GM23338 (cell line): ENCODE results near the gene INPP5A. TPM values are rescaled to one million over a fixed set of nuclear protein-coding genes. Genes with fewer than 3 reads are reported as not detected.

Experiments used
- ATAC-seq: fragments of 200-7000 bp; cut with Tn5 transposase; 3 replicates; pipeline ENCODE4 v1.9.1; 2020
- DNase-seq: peaks from one replicate; pipeline ENCODE4 v3.0.0-alpha.2; 2015; ENCODE audit warnings: low spot score
- H2AFZ ChIP-seq: fragments of 200-600 bp; sonication (generic); 2 replicates; pipeline ENCODE4 v1.8.0; 2016; ENCODE audit warnings: antibody characterized with exemption, mild to moderate bottlenecking, moderate library complexity
- H3F3A ChIP-seq: fragments of 200-600 bp; sonication (generic); replicated peaks from 2 replicates; pipeline ENCODE4 v1.8.0; 2017; ENCODE audit warnings: antibody characterized with exemption, mixed run types, low read depth
- H3K27ac ChIP-seq: fragments of 200-600 bp; sonication (generic); 2 replicates; pipeline ENCODE4 v1.6.1; 2016; ENCODE audit warnings: low read depth
- H3K27me3 ChIP-seq: fragments of 200-600 bp; sonication (generic); 2 replicates; pipeline ENCODE4 v1.8.0; 2016; ENCODE audit warnings: mild to moderate bottlenecking, mixed run types, moderate library complexity; ENCODE audit not compliant: insufficient read depth
- H3K36me3 ChIP-seq: fragments of 200-600 bp; sonication (generic); 2 replicates; pipeline ENCODE4 v1.8.0; 2016; ENCODE audit warnings: mild to moderate bottlenecking; ENCODE audit not compliant: insufficient read depth
- H3K4me1 ChIP-seq: fragments of 200-600 bp; sonication (generic); 2 replicates; pipeline ENCODE4 v1.8.0; 2016; ENCODE audit warnings: mild to moderate bottlenecking, moderate library complexity; ENCODE audit not compliant: insufficient read depth
- H3K4me2 ChIP-seq: fragments of 200-600 bp; sonication (generic); 2 replicates; pipeline ENCODE4 v1.7.1; 2017; ENCODE audit warnings: mixed run types
- H3K4me3 ChIP-seq: fragments of 200-600 bp; sonication (generic); 2 replicates; pipeline ENCODE4 v1.6.1; 2016; ENCODE audit warnings: mixed run types
- H3K79me2 ChIP-seq: fragments of 200-600 bp; sonication (generic); replicated peaks from 2 replicates; pipeline ENCODE4 v1.8.0; 2017; ENCODE audit warnings: mild to moderate bottlenecking; ENCODE audit not compliant: insufficient read depth
- H3K9me2 ChIP-seq: fragments of 200-600 bp; sonication (generic); 2 replicates; pipeline ENCODE4 v1.8.0; 2017; ENCODE audit not compliant: insufficient read depth
- H4K20me1 ChIP-seq: fragments of 200-600 bp; sonication (generic); replicated peaks from 2 replicates; pipeline ENCODE4 v1.8.0; 2017; ENCODE audit warnings: mild to moderate bottlenecking; ENCODE audit not compliant: insufficient read depth
- H3K27ac Mint-ChIP-seq: 2 replicates; pipeline ENCODE4 v1.8.0; 2020; ENCODE audit warnings: inconsistent platforms, mild to moderate bottlenecking, moderate library complexity, mixed read lengths
- H3K27me3 Mint-ChIP-seq: 3 replicates; pipeline ENCODE4 v1.8.0; 2022; ENCODE audit warnings: low read depth, mild to moderate bottlenecking, moderate library complexity, mixed read lengths, inconsistent platforms; ENCODE audit not compliant: insufficient read depth, poor library complexity
- H3K36me3 Mint-ChIP-seq: 3 replicates; pipeline ENCODE4 v1.8.0; 2021; ENCODE audit warnings: low read depth, mild to moderate bottlenecking, inconsistent platforms, moderate library complexity, mixed read lengths
- H3K4me1 Mint-ChIP-seq: 3 replicates; pipeline ENCODE4 v1.8.0; 2020; ENCODE audit warnings: mild to moderate bottlenecking, inconsistent platforms, mixed read lengths
- H3K4me3 Mint-ChIP-seq: 3 replicates; pipeline ENCODE4 v1.8.0; 2021; ENCODE audit warnings: moderate library complexity, mild to moderate bottlenecking, inconsistent platforms, mixed read lengths
- H3K9me3 Mint-ChIP-seq: 3 replicates; pipeline ENCODE4 v1.8.0; 2020; ENCODE audit warnings: moderate library complexity, mild to moderate bottlenecking, inconsistent platforms, mixed read lengths
- CREB1 ChIP-seq: fragments of 250-450 bp; sonication (Bioruptor Pico); IDR thresholded peaks from 2 replicates; pipeline ENCODE4 v1.5.0; 2020; ENCODE audit warnings: low read depth, mild to moderate bottlenecking, moderate library complexity
- EZH2phosphoT487 ChIP-seq: fragments of 200-600 bp; sonication (generic); IDR thresholded peaks from one replicate; pipeline ENCODE4 v1.8.1; 2018; ENCODE audit warnings: antibody characterized with exemption; ENCODE audit not compliant: unreplicated experiment
- JUNB ChIP-seq: IDR thresholded peaks from one replicate; pipeline ENCODE4 v1.6.1; 2016; ENCODE audit warnings: antibody characterized with exemption; ENCODE audit not compliant: unreplicated experiment
- NANOG ChIP-seq: IDR thresholded peaks from 2 replicates; pipeline ENCODE4 v1.6.1; 2016; ENCODE audit warnings: antibody characterized with exemption, borderline replicate concordance
- POLR2AphosphoS5 ChIP-seq: IDR thresholded peaks from 2 replicates; pipeline ENCODE4 v1.6.1; 2016; ENCODE audit warnings: antibody characterized with exemption, low read depth
- ZNF331 ChIP-seq: fragments of 250-450 bp; sonication (Bioruptor Pico); IDR thresholded peaks from 2 replicates; pipeline ENCODE4 v1.5.0; 2020; ENCODE audit warnings: low read depth, mild to moderate bottlenecking, moderate library complexity
- polyA plus RNA-seq: library from polyadenylated mRNA; unstranded; fragments of >200 nt; fragmentation: Nextera tagmentation; extraction: Ambion mirVana; gene quantifications from 2 replicates; pipeline ENCODE4 v1.2.1, GENCODE V29; 2016
- total RNA-seq: library from RNA; depleted of rRNA; stranded (reverse); fragments of >200 nt; shearing (Covaris generic); gene quantifications from 2 replicates; pipeline ENCODE4 v1.2.3, GENCODE V29; 2014
- TF ChIP-seq, protein P1 (sequence below): IDR thresholded peaks from 2 replicates; pipeline ENCODE4 v1.6.1; 2016; ENCODE audit warnings: antibody characterized with exemption
- TF ChIP-seq, protein P2 (sequence below): IDR thresholded peaks from one replicate; pipeline ENCODE4 v1.6.1; 2018; ENCODE audit warnings: antibody characterized with exemption; ENCODE audit not compliant: unreplicated experiment
- TF ChIP-seq, protein P3 (sequence below): fragments of 250-450 bp; sonication (Bioruptor Pico); IDR thresholded peaks from 2 replicates; pipeline ENCODE4 v1.5.0; 2020; ENCODE audit warnings: mild to moderate bottlenecking, moderate library complexity
- TF ChIP-seq, protein P4 (sequence below), 2 experiments: fragments of 200-600 bp in 1 of 2; sonication (generic) in 1 of 2; conservative IDR thresholded peaks; 2 replicates each; pipeline versions ENCODE4 v1.5.1 to v1.6.1; 2016 to 2017; ENCODE audit warnings: antibody characterized with exemption in 2 of 2, low read depth in 2 of 2, mild to moderate bottlenecking in 2 of 2, moderate library complexity in 1 of 2

Gene INPP5A
- total and polyA plus RNA-seq, 2 experiments from 2014 or later: 5.9 to 40.6 TPM

DNA sequence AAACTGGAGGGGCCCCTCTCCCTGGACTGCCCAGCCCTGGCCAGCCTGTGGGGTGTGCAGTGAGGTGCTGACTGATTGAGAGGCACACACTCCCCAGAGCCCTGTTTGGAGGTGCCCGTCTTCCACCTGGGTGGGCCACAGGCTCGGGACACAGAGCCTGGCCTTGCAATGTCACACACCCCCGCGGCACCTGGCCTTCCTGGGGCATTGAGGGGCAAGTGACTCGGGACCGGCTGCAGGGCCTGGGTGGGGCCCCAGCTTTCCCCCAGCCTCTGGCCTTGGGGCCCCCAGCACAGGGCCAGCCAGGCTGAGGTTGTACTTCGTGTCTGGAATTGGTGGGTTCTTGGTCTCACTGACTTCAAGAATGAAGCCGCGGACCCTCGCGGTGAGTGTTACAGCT is 262.3 kb downstream of the INPP5A start:
- Mint-ChIP-seq H3K4me3 (no peak overlapping the region), H3K27me3 (peaks cover 8% of the 10 kb centered on the region), H3K27ac (no peak overlapping the region), H3K36me3 (no peaks in the 10 kb centered on the region; the same call in 2 of the 3 replicates), H3K4me1 (peaks cover 4% of the 10 kb centered on the region; the same call in 1 of the 3 replicates), H3K9me3 (0 out of 3 replicates have a peak, but pooled peaks cover 3% of the 10 kb centered on the region)
- TF ChIP-seq CREB1 (CRISPR knock-in tag): no peak
- no peak for TF ChIP-seq JUNB
- TF ChIP-seq EZH2phosphoT487: no peak
- Histone ChIP-seq H3K27ac (no peak overlapping the region), H3F3A (no peaks in the 10 kb centered on the region), H3K4me3 (no peak overlapping the region), H3K79me2 (no peaks in the 10 kb centered on the region), H3K9me2 (no peaks in the 10 kb centered on the region), H3K27me3 (no peaks in the 10 kb centered on the region), H2AFZ (no peak overlapping the region), H3K36me3 (no peaks in the 10 kb centered on the region), H3K4me1 (no peaks in the 10 kb centered on the region), H3K4me2 (no peak overlapping the region), H4K20me1 (no peaks in the 10 kb centered on the region)
- ATAC-seq (no peak), DNase-seq (no peak)

DNA sequence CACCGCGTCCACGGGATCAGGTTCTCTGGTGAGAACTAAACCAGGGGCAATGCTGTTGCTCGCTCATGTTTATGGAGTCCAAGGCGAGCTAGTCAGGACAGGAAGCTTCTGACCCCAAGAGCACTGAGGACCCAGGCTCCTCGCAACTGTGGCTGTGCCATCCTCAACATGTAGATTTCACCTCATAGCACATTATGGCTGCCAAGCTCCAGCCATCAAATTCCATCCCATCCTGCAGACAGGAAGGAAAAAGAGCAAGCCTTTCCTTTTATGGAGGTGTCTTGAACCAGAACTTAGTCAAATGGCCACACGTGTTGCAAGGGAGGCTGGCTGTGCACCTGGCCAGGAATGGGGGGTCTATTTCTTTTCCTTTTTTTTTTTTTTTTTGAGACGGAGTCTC is 264.5 kb downstream of the INPP5A start:
- Histone ChIP-seq H3K4me3 (no peak overlapping the region), H3K4me2 (no peak overlapping the region), H3K4me1 (no peaks in the 10 kb centered on the region), H3K79me2 (no peaks in the 10 kb centered on the region), H2AFZ (no peak overlapping the region), H3K27ac (no peak overlapping the region), H3K36me3 (no peaks in the 10 kb centered on the region), H3F3A (no peaks in the 10 kb centered on the region), H4K20me1 (no peaks in the 10 kb centered on the region), H3K9me2 (no peaks in the 10 kb centered on the region), H3K27me3 (no peaks in the 10 kb centered on the region)
- no peaks in the 10 kb centered on the region; the same call in 2 of the 3 replicates for H3K36me3 Mint-ChIP-seq
- H3K27ac Mint-ChIP-seq: no peak overlapping the region
- 0 out of 3 replicates have a peak, but pooled peaks cover 3% of the 10 kb centered on the region for H3K9me3 Mint-ChIP-seq
- H3K4me3 Mint-ChIP-seq: no peak overlapping the region
- peaks cover 6% of the 10 kb centered on the region for H3K27me3 Mint-ChIP-seq
- DNase-seq (no peak), ATAC-seq (no peak)
- H3K4me1 Mint-ChIP-seq: peaks cover 4% of the 10 kb centered on the region; the same call in 1 of the 3 replicates
- no peak for TF ChIP-seq POLR2AphosphoS5
- TF ChIP-seq, protein P1, sequence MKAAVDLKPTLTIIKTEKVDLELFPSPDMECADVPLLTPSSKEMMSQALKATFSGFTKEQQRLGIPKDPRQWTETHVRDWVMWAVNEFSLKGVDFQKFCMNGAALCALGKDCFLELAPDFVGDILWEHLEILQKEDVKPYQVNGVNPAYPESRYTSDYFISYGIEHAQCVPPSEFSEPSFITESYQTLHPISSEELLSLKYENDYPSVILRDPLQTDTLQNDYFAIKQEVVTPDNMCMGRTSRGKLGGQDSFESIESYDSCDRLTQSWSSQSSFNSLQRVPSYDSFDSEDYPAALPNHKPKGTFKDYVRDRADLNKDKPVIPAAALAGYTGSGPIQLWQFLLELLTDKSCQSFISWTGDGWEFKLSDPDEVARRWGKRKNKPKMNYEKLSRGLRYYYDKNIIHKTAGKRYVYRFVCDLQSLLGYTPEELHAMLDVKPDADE: no peak
- TF ChIP-seq, protein P2, sequence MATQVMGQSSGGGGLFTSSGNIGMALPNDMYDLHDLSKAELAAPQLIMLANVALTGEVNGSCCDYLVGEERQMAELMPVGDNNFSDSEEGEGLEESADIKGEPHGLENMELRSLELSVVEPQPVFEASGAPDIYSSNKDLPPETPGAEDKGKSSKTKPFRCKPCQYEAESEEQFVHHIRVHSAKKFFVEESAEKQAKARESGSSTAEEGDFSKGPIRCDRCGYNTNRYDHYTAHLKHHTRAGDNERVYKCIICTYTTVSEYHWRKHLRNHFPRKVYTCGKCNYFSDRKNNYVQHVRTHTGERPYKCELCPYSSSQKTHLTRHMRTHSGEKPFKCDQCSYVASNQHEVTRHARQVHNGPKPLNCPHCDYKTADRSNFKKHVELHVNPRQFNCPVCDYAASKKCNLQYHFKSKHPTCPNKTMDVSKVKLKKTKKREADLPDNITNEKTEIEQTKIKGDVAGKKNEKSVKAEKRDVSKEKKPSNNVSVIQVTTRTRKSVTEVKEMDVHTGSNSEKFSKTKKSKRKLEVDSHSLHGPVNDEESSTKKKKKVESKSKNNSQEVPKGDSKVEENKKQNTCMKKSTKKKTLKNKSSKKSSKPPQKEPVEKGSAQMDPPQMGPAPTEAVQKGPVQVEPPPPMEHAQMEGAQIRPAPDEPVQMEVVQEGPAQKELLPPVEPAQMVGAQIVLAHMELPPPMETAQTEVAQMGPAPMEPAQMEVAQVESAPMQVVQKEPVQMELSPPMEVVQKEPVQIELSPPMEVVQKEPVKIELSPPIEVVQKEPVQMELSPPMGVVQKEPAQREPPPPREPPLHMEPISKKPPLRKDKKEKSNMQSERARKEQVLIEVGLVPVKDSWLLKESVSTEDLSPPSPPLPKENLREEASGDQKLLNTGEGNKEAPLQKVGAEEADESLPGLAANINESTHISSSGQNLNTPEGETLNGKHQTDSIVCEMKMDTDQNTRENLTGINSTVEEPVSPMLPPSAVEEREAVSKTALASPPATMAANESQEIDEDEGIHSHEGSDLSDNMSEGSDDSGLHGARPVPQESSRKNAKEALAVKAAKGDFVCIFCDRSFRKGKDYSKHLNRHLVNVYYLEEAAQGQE: no peak
- TF ChIP-seq, protein P3, sequence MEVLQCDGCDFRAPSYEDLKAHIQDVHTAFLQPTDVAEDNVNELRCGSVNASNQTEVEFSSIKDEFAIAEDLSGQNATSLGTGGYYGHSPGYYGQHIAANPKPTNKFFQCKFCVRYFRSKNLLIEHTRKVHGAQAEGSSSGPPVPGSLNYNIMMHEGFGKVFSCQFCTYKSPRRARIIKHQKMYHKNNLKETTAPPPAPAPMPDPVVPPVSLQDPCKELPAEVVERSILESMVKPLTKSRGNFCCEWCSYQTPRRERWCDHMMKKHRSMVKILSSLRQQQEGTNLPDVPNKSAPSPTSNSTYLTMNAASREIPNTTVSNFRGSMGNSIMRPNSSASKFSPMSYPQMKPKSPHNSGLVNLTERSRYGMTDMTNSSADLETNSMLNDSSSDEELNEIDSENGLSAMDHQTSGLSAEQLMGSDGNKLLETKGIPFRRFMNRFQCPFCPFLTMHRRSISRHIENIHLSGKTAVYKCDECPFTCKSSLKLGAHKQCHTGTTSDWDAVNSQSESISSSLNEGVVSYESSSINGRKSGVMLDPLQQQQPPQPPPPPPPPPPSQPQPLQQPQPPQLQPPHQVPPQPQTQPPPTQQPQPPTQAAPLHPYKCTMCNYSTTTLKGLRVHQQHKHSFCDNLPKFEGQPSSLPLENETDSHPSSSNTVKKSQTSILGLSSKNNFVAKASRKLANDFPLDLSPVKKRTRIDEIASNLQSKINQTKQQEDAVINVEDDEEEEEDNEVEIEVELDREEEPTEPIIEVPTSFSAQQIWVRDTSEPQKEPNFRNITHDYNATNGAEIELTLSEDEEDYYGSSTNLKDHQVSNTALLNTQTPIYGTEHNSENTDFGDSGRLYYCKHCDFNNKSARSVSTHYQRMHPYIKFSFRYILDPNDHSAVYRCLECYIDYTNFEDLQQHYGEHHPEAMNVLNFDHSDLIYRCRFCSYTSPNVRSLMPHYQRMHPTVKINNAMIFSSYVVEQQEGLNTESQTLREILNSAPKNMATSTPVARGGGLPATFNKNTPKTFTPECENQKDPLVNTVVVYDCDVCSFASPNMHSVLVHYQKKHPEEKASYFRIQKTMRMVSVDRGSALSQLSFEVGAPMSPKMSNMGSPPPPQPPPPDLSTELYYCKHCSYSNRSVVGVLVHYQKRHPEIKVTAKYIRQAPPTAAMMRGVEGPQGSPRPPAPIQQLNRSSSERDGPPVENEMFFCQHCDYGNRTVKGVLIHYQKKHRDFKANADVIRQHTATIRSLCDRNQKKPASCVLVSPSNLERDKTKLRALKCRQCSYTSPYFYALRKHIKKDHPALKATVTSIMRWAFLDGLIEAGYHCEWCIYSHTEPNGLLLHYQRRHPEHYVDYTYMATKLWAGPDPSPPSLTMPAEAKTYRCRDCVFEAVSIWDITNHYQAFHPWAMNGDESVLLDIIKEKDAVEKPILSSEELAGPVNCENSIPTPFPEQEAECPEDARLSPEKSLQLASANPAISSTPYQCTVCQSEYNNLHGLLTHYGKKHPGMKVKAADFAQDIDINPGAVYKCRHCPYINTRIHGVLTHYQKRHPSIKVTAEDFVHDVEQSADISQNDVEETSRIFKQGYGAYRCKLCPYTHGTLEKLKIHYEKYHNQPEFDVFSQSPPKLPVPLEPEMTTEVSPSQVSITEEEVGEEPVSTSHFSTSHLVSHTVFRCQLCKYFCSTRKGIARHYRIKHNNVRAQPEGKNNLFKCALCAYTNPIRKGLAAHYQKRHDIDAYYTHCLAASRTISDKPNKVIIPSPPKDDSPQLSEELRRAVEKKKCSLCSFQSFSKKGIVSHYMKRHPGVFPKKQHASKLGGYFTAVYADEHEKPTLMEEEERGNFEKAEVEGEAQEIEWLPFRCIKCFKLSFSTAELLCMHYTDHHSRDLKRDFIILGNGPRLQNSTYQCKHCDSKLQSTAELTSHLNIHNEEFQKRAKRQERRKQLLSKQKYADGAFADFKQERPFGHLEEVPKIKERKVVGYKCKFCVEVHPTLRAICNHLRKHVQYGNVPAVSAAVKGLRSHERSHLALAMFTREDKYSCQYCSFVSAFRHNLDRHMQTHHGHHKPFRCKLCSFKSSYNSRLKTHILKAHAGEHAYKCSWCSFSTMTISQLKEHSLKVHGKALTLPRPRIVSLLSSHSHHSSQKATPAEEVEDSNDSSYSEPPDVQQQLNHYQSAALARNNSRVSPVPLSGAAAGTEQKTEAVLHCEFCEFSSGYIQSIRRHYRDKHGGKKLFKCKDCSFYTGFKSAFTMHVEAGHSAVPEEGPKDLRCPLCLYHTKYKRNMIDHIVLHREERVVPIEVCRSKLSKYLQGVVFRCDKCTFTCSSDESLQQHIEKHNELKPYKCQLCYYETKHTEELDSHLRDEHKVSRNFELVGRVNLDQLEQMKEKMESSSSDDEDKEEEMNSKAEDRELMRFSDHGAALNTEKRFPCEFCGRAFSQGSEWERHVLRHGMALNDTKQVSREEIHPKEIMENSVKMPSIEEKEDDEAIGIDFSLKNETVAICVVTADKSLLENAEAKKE: no peak
- TF ChIP-seq ZNF331 (CRISPR knock-in tag): no peak
- TF ChIP-seq NANOG: no peak
- TF ChIP-seq, protein P4, sequence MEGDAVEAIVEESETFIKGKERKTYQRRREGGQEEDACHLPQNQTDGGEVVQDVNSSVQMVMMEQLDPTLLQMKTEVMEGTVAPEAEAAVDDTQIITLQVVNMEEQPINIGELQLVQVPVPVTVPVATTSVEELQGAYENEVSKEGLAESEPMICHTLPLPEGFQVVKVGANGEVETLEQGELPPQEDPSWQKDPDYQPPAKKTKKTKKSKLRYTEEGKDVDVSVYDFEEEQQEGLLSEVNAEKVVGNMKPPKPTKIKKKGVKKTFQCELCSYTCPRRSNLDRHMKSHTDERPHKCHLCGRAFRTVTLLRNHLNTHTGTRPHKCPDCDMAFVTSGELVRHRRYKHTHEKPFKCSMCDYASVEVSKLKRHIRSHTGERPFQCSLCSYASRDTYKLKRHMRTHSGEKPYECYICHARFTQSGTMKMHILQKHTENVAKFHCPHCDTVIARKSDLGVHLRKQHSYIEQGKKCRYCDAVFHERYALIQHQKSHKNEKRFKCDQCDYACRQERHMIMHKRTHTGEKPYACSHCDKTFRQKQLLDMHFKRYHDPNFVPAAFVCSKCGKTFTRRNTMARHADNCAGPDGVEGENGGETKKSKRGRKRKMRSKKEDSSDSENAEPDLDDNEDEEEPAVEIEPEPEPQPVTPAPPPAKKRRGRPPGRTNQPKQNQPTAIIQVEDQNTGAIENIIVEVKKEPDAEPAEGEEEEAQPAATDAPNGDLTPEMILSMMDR (conservative IDR thresholded peaks at IDR 0.05; ENCODE audit: low read depth in 2 of 2): no peak
